Fibroblast of pulmonary artery (primary cell): ENCODE data around the gene ANKLE1.

ENCODE experiments used
- DNase-seq: peaks from one replicate; pipeline ENCODE4 v3.0.0-alpha.2; 2010; ENCODE audit warnings: low read depth
- H3K4me3 ChIP-seq: replicated peaks from 2 replicates; pipeline ENCODE4 v1.5.1; 2011; ENCODE audit warnings: low read depth, mild to moderate bottlenecking, control low read depth, low read length, moderate library complexity
- TF ChIP-seq, protein P1 (sequence below): IDR thresholded peaks from 2 replicates; pipeline ENCODE4 v1.5.1; 2011; ENCODE audit warnings: mild to moderate bottlenecking, control low read depth, low read length, inconsistent platforms; ENCODE audit errors: missing control alignments

Gene ANKLE1

DNA sequence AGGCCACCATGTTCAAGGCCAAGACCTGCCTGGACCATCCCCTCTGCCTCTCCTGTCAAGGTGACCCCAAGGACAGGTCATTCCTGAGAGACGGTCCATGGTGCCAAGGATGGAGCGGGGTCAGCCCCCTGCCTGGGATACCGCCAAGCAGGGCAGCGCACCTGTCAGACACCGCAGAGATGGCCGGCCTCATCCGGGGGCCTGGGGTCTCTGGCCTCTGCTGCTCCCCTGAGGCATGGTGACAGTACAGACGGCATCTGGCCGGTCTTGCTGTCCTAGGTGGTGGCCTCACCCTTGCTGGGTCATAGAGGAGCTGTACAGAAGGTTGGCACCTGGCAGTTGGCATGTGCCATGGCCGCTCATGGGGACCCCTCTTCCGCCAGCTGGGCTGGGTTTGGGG is 38.7 kb downstream of the ANKLE1 start:
- no peak overlapping the region for H3K4me3 ChIP-seq
- no peak for DNase-seq
- TF ChIP-seq, protein P1, sequence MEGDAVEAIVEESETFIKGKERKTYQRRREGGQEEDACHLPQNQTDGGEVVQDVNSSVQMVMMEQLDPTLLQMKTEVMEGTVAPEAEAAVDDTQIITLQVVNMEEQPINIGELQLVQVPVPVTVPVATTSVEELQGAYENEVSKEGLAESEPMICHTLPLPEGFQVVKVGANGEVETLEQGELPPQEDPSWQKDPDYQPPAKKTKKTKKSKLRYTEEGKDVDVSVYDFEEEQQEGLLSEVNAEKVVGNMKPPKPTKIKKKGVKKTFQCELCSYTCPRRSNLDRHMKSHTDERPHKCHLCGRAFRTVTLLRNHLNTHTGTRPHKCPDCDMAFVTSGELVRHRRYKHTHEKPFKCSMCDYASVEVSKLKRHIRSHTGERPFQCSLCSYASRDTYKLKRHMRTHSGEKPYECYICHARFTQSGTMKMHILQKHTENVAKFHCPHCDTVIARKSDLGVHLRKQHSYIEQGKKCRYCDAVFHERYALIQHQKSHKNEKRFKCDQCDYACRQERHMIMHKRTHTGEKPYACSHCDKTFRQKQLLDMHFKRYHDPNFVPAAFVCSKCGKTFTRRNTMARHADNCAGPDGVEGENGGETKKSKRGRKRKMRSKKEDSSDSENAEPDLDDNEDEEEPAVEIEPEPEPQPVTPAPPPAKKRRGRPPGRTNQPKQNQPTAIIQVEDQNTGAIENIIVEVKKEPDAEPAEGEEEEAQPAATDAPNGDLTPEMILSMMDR, result no peak

DNA sequence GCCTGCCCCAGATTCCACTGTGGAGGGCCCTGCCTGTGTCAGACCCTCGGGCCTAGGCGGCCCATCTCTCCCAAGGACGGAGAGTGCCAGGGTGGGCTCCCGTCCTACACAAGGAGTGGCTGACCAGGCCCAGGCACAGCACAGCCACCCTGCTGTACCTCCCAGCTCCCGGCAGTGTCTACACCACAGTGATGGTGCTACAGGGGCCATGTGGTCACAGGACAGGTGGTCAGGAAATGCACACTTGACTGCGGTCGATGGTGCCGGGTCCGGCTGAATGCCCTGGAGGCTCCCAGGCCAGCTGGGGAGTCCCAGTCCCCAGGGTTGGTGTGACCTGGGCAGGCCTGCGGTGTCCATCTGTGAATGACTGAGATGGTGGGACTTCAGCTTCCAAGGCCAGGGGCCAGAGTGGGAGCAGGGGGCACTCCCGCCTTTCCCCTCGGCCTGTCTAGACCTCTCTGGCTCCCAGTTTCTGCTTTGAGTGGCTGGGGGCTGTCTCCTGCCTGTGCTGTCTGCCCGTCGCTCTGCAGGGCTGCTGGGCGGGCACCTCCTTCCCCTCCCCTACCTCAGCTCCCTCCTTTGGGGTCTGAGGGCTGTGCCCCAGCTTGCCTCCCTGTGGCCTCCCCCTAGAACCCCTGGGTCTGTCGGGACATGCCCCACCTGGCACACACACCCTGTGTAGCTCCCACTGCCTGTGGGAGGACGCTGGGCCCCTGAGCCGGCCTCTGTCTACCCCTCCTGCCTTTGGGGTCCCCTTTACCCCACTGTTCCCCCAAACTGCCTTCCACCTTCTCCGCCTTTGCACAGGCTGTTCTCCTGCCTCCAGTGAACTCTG is 40.2 kb downstream of the ANKLE1 start:
- TF ChIP-seq, protein P1, result no peak
- H3K4me3 ChIP-seq, result no peak overlapping the region
- DNase-seq, result no peak

DNA sequence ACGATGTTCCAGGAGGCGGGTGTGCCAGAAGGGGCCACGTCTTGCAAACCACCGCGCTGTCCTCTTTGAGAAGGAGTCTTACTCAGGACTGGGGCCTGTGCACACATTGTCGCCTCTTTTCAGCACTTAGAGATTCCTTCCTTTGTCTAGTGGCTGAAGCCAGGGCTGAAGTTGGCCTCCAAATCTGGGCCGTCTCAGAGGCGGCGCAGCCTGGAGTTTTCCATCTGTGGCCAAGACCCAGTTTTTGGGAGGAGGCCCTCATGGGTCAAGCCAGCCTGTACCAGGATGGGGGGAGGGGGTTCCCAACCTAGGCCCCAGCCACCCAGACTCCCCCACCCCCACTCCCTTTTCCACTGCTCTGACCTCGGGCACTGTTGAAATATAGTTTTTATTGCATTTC is 41.2 kb downstream of the ANKLE1 start:
- H3K4me3 ChIP-seq, result no peak overlapping the region
- DNase-seq, result no peak
- TF ChIP-seq, protein P1, result no peak

DNA sequence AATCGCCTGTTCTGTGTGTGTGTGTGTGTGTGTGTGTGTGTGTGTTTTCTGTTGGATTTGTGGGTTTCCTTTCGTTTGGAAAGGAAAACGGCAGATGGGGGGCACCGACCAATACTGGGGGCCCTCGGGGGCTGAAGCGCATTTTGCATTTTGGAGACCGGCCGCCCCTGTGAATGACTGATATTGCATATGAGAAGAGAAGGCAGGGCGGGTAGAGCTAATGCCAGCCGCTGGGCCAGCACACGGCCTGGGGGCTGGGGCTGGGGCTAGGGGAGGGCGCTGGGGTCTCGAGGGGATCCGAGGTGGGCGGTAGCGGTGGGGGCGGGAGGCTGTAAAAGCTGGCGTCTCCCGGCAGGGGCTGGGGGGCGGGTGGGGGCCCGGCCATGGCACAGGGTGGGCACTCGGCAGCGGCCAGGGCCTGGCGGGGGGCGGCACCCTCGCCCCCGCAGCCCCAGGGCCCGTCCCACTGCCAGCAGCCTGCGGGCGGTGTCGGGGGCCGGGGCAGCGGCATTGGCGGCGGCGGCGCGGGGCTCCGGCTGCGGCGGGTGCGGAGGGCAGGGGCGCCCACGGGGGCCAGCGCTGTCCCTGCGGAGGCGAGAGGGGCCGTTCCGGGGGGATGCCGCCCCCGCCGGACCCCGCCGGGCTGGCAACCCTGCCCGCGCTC is 41.7 kb downstream of the ANKLE1 start:
- H3K4me3 ChIP-seq, result no peak overlapping the region
- TF ChIP-seq, protein P1, result no peak
- DNase-seq, result no peak

DNA sequence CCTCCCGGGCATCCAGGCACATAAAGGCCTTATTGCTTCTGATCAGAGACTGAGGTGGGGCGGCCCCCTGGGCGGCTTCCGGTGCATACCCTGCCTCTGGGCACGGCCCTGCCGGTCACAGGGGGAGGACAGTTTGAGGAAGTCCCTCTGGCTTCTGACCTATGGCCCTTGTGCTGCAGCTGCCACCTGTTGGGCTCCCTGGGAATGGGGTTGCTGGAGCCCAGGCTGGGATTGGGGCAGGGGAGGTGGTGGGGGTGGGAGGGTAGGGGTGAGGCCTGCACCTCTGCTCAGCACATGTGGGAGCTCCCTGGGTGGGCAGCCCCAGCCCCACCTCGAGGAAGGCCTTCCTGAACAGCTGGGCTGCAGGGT is 42.2 kb downstream of the ANKLE1 start:
- no peak for DNase-seq
- H3K4me3 ChIP-seq, result no peak overlapping the region
- TF ChIP-seq, protein P1, result no peak

DNA sequence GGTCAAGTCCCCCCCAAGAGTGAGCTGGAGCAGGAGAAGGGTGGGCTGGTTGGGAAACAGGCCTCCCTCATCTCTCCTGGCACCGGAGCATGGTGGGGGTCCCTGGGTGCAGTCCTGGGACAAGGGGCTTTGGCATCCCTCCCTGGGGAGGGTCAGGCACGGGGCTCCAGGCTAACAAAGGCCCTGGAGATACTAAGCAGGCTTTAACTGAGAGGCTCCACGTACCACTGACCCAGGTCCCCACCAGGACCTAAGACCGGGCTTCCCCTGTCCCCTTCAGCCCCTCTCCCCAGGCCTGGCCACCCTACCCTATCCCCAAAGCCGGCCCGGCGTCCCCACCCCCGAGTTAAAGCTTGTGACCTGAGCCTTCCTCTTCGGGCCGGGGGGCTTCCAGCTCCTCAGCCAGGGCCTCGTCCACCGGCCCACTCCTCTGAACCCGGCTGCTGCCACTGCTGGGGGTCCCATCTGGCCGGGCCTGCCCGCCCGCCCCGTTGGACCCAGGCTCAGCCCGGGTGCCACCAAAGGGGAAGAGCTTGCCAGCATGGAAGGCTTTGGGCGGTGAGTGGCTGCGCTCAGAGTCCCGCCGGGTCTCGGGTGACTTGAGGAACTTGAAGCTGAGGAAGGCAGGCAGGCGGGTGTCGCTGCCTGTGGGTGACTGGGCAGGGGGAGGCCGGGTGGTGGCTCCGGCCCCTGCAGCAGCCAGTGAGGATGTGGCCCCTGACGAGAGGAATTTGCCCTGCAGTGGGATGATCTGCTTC is 42.8 kb downstream of the ANKLE1 start:
- TF ChIP-seq, protein P1, result no peak
- DNase-seq, result no peak
- no peak overlapping the region for H3K4me3 ChIP-seq
